ENCODE measurements around the gene PSMD9. TPM values are rescaled to one million over a fixed set of nuclear protein-coding genes. Genes with fewer than 3 reads are reported as not detected.

Gene PSMD9
- 10 to 100 TPM; 21.7 to 57.3 (median 46.2) TPM for total RNA-seq

- H3K4me1 ChIP-seq = peaks cover 20 to 45% (median 24%) of the 10 kb centered on the region in 4 donors
- H3K36me3 ChIP-seq = no peaks in the 10 kb centered on the region
- peak within 1 kb of the TSS; percentile 97 to 99 (median 98) for H3K27ac ChIP-seq
- peak within 1 kb of the TSS; percentile 67 to 87 (median 84) for H3K4me3 ChIP-seq
- DNase-seq = peak; percentile 99
- no peaks in the 10 kb centered on the region for H3K27me3 ChIP-seq
- TF ChIP-seq CTCF (IDR thresholded peaks at IDR 0.05) = peak; percentile 48 to 66 (median 62)
- peak; percentile 77 to 93 (median 88) for TF ChIP-seq POLR2AphosphoS5 (IDR thresholded peaks at IDR 0.05)
- TF ChIP-seq EP300 (IDR thresholded peaks at IDR 0.05; ENCODE audit: low read depth) = no peak
- TF ChIP-seq POLR2A (IDR thresholded peaks at IDR 0.05) = peak; percentile 86
- H3K9me3 ChIP-seq = no peaks in the 10 kb centered on the region
- 0% methylated on average over 4 to 66 of the region's 67 CpGs for WGBS, 2 donors (ENCODE audit: low coverage in 1 of 2)
- in situ Hi-C loops (cut with MboI; ENCODE audit: low pct_ligation_motif_present in 1 of 4, low pct_unique_long_range_greater_than_20kb in 1 of 4, low sequenced_read_pairs in 3 of 4) = loop anchor here in 2 of 4 donors (10.0 kb wide), 2 partner anchors 94 to 194 kb away; partner anchors contain the start of gene RHOF (in 1 of the 2)
- intact Hi-C loops (cut with DNase I; ENCODE audit: low total_unique reads) = loop anchor here (2.0 kb wide), 1 partner anchor 94 kb away; no protein-coding TSS in a partner anchor
Observed at GRCh38 chr12:121888478-121889273, at the start of gene PSMD9. PSMD9 (plus strand) TSS chr12:121888790; CDS start chr12:121888857, 67 bp downstream.

- H3K27ac ChIP-seq = peak overlapping the region; percentile 75 to 80 (median 77)
- H3K4me1 ChIP-seq = peaks cover 0 to 13% (median 8%) of the 10 kb centered on the region in 4 donors
- H3K4me3 ChIP-seq = peak overlapping the region; percentile 34 to 84 (median 44)
- H3K9me3 ChIP-seq = no peaks in the 10 kb centered on the region
- peak; percentile 100 for DNase-seq
- H3K27me3 ChIP-seq = no peaks in the 10 kb centered on the region
- in situ Hi-C loops (cut with MboI; ENCODE audit: low pct_ligation_motif_present in 1 of 4, low pct_unique_long_range_greater_than_20kb in 1 of 4, low sequenced_read_pairs in 3 of 4) (no loop called here), intact Hi-C loops (cut with DNase I; ENCODE audit: low total_unique reads) (no loop called here)
- 10 to 40% methylated on average over 11 to 52 of the region's 53 CpGs for WGBS, 2 donors (ENCODE audit: low coverage in 1 of 2)
- no peaks in the 10 kb centered on the region for H3K36me3 ChIP-seq
- TF ChIP-seq POLR2A (IDR thresholded peaks at IDR 0.05) = peak; percentile 55
- peak; percentile 66 to 76 (median 72) for TF ChIP-seq POLR2AphosphoS5 (IDR thresholded peaks at IDR 0.05)
- peak; percentile 46 to 80 (median 58) for TF ChIP-seq CTCF (IDR thresholded peaks at IDR 0.05)
- no peak for TF ChIP-seq EP300 (IDR thresholded peaks at IDR 0.05; ENCODE audit: low read depth)
Observed at GRCh38 chr12:121839106-121839992, 49.2 kb upstream of the PSMD9 start.

GRCh38 chr12:121839993-121840761, 48.4 kb upstream of the PSMD9 start:
- H3K4me3 ChIP-seq = peak overlapping the region; percentile 34 to 84 (median 44)
- no peaks in the 10 kb centered on the region for H3K36me3 ChIP-seq
- 71 to 80% methylated on average over 17 to 24 of the region's 24 CpGs for WGBS, 2 donors (ENCODE audit: low coverage in 1 of 2)
- H3K9me3 ChIP-seq = no peaks in the 10 kb centered on the region
- intact Hi-C loops (cut with DNase I; ENCODE audit: low total_unique reads) = no loop called here
- H3K4me1 ChIP-seq = peaks cover 0 to 13% (median 8%) of the 10 kb centered on the region in 4 donors
- H3K27ac ChIP-seq = peak overlapping the region; percentile 75 to 80 (median 77)
- no peaks in the 10 kb centered on the region for H3K27me3 ChIP-seq
- no peak for TF ChIP-seq POLR2AphosphoS5 (IDR thresholded peaks at IDR 0.05)
- no peak for TF ChIP-seq EP300 (IDR thresholded peaks at IDR 0.05; ENCODE audit: low read depth)
- TF ChIP-seq POLR2A (IDR thresholded peaks at IDR 0.05) = no peak
- no peak for TF ChIP-seq CTCF (IDR thresholded peaks at IDR 0.05)
- in situ Hi-C loops (cut with MboI; ENCODE audit: low pct_ligation_motif_present in 1 of 4, low pct_unique_long_range_greater_than_20kb in 1 of 4, low sequenced_read_pairs in 3 of 4) = no loop called here
- no peak for DNase-seq

All from transverse colon (tissue), 4 donors.